NK-92 treated with Interleukin-12 subunit alpha and Interleukin-12 subunit beta, amount 100 ng/mL, for 24 hours (cell line): Measurements from ENCODE around the gene NTRK3.

Experiments
- DNase-seq: peaks from one replicate; lab custom pipeline; 2025; lab: John Stamatoyannopoulos, UW

Gene NTRK3

GRCh38 chr15:87981969-87982368 lies 274.6 kb downstream of the NTRK3 start:
- no peak for DNase-seq

GRCh38 chr15:87977907-87978306 lies 278.6 kb downstream of the NTRK3 start:
- no peak for DNase-seq

DNA sequence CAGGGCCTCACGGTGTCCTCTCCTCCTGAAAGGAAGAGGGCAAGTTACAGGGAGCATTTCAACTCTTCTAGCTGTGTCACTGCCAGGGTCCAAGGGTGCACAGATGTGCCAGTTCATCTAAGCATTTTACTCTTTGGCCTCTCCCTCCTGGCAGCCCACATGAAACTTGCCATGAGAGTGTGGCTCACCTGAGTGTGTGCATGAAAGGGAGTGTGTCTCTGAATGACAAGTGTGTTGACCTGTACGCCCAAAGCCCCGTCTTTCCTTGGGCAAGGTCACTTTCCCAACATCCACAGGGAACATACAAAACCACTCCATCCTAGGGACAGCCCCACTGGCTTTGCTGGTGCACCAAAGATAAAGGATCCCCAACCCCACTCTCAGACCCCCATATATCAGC lies 280.0 kb downstream of the NTRK3 start:
- DNase-seq: no peak

DNA sequence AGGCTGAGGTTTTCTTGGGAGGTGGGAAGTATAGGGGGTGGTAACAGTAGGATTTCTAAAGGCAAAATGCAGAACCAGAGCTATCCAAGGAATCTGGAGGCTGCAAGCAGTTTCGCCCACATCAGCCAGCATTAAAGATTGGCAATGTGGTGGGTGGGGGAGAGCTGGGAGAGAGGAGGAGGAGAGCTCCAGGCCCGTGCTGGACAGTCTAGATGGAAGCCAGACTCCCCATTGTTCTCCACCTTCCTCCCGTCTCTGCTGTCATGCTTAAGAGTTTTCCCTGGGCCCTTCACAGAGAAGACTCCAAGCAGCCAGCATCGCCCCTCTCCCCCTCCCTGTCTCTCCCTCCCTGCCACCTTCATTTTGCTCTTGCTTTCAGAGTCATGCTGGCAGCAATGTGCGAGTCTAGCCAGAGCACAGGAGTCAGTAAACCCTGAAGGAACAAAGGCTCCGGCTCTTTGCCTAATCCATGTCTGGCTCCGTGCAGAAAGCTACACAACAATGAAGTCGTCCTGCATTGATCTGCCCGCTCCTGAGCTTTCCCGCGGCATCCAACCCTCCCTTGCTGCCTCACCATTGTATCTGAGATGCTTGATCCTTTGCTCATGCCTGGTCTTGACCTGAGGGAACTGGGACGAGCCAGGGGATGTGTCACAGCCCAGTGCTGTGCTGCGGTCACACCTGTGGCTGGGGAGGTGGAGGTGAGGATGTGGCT lies 282.9 kb downstream of the NTRK3 start:
- DNase-seq: no peak

DNA sequence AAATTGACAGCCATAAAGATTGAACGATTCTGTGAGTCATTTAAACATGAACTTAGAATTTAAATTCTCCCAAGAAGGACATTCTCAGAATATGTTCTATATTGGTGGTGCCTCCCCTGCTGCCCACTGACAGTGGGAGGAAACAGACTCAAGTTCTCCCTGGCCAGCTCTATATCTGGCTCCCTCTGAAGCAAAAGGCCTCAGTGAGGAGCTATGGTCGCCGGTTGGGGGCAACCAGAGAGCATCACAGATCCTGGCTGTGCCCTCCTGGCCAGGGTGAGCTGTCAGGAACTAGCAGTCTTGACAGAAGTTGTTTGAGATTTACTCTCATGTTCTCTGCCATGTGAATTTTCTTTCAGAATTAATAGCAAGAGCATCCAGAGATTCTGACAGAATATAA lies 285.5 kb downstream of the NTRK3 start:
- DNase-seq: no peak

GRCh38 chr15:87967951-87968350 lies 288.6 kb downstream of the NTRK3 start:
- no peak for DNase-seq

GRCh38 chr15:87965304-87965703 lies 291.2 kb downstream of the NTRK3 start:
- DNase-seq: no peak

- DNase-seq: no peak
Measured at GRCh38 chr15:87962428-87962827, 294.1 kb downstream of the NTRK3 start.

DNA sequence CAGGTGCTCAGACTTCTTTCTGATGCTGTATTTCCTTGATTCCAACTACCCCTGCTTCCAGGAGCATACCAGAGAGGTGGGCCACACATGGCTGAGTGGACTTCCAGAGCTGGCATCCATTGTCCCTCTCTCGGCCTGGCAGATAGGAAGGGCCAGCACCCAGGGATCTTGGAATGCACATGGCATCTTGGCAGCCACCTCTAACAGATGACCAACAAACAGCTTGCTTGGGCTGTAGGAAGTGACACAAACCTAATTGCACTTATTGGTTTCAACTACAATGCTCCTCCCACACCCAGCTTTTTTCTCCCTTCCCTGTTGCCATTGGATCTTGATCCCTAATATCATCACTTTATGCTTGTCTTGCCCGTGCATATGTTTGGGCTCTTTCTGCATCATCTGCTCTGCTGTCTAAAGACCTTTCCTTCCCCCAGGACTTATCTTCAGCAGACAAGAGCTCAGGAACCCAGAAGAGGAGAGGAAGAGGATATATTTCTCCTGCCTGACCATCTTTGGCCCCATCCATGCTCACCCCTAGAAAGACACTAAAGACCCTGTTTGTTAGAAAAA lies 294.6 kb downstream of the NTRK3 start:
- DNase-seq: no peak

DNA sequence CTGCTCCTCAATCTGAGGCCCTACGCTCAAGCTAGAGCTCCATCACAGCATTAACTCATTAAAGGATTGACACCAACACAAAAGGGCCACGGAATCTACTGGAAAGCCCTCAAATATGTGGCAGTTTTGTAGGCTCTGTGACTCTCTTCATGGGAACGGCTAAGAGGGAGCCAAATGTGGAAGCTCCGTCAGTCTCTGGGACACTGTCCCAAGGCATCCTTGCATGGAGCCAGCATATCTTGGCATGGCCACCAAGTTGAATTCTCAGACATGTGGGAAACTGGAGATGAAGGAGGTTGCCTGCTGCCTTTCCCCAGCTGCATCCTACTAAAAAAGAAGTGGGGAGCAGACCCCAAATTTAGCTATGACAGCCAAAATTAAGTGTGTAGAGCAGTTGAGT lies 296.9 kb downstream of the NTRK3 start:
- no peak for DNase-seq

DNA sequence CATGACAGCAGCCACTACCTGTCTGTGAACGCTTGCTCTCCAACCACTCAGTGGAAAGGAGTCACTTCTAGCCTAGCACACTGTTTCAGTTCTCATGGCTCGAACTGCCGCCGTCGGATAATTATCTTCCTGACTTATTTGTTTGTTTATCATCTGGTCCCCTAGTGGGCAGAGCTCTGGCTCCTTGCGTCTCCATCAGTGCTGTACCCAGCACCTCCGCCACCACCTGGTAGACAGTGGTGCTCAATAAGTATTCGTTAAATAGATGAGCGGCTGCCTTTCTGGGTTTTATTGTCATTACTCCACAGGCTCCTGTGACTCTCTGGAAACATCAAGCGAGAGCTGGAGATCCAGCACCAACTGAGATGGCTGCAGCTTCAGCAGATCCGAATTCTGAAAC lies 297.5 kb downstream of the NTRK3 start:
- DNase-seq: no peak

DNA sequence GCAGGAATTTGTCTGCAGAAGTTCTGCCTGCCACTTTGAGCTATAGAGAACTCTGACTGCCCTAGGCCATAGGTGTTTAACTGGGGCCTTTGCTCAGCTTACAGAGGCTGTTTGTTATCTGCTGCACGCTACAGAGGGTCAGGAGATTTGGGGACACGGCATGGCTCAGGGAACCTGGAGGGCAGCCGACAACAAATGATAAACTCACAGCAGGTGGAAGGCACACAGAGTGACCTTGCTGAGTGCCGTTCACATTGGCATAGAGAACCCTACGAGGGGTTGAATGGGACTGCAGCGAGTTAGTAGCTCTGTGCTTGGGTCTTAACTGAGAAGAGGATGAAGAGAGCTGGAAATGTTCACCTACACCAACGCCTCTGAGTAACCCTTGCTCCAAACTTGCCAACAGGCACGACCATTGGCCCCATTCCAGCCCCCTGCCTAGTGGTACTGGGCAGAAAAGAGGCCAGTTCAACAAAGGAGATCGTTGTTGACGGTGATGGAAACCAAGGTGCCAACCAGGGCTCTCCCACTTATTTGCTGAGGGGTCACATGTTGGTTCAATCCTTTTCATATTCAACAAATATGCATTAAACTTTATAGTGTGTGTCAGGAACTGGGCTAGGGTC lies 301.1 kb downstream of the NTRK3 start:
- no peak for DNase-seq

DNA sequence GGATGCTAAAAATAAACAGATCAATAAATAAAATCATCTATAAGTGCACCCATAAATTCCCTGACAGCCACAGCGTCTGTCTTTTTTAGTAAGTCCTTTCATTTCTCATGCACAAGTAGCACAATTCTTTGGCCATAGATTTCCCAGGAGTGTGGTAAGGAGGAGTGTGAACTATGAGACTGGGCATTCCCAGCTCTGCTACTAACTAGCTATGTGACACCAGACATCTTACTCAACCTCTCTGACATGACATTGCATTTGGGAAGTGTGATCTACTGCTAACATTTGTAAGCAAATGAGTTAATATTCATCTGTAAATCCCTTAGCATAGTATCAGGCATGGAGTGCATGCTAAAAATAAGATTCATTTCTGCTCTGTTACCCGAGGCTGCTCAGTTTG lies 301.7 kb downstream of the NTRK3 start:
- no peak for DNase-seq

DNA sequence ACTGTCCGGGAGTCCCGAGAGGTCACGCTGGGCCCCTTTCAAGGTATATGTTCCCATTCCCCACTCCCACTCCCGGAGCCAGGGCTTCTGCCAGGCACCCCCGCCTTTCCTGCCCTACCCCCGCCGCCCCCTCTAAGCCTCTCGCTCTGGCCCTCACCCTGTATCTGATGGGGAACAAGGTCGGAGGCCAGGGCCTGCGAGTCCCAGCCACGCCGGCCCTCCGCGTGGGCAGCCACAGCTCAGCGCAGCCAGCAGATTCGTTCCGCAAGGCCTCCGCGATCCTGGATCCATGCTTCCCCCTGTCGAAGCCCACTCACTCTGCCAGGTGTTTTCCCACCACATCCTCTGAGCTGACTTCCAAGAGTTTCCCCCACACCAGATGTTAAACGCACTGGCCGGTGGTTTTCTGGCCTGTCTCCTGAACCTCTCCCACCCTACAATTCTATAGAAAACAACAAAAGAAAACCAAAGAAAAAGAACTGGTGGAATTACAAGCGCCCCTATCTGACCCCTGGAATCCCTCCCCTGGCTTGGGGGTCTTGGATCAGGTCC lies 303.7 kb downstream of the NTRK3 start:
- DNase-seq: no peak

GRCh38 chr15:87949575-87950223 lies 306.8 kb downstream of the NTRK3 start:
- DNase-seq: no peak

DNA sequence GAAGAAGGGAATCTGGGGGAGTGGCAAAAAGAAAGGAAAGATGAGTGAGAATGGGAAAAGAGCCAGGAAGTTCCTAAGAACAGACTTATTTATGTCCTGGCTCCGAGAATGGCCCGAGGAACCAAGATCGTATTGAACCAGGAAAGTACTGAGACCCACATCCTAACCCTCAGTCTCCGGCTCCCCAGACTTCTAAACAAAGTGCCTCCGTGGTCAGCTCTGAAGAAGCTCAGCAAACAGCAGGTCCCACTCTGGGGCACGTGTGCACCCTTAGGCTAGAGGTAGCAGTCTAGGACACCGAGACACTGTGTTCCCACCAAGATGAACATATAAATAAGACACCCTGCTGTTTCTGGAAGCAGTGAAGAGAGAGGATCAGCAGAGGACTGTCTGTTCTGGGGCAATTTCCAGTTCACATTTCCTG lies 307.4 kb downstream of the NTRK3 start:
- DNase-seq: no peak

GRCh38 chr15:87947560-87947959 lies 309.0 kb downstream of the NTRK3 start:
- no peak for DNase-seq

DNA sequence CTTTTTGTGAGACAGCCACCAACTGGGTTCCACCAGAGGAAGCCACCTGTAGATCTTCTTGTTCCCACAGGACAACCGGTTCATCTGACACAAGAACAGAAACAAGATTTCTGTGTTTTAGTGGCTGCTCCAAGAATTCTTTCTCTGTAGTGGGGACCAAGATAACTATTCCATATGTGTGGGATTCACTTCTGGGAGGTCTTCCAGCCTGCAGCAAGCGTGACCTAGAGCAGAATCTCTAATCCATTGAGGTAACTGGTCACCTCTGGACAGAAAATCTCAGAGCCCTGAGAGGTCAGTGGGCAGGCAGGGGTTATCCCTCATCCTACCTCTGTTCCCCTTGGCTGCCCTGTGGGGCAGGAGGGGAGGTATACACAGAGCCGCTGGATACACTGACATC lies 311.3 kb downstream of the NTRK3 start:
- no peak for DNase-seq

DNA sequence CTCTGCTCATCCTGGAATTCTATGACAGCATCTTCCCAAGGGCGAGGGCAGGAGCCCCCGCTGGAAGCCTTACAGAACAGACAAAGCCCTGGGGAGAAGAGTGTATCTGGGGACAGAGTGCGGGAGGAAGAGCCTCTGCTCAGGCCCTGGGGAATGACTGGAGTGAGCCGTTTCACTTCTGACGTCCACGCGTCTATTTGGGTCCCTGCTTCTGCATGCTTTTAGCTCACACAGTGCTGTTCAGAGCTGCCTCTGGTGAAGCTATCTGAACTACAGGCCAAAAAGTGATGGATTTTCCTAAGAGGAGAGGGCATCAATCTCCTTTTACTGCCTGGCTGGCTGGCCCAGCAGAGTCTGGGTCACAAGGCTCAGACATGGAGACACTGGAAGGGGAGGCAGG lies 311.8 kb downstream of the NTRK3 start:
- no peak for DNase-seq

DNA sequence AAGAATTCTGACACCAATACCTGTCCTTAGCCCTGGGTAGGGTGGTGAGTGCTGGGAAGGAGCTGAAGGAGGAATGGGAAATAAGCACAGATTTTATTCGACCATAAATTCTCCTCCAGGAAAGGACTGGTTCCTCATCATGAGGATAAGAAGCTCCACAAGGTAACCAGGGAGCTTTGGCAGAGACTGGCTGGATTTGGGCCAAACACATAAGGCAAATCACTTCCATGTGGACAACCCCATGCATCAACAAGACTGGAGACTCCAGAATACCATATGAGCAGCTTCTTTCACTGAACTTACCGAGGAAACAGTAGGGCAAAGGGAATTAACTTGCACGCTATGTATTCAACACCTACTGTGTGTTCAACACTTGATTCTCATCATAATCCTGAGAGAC lies 312.5 kb downstream of the NTRK3 start:
- DNase-seq: no peak

- DNase-seq: no peak
Measured at GRCh38 chr15:87943626-87944025, 312.9 kb downstream of the NTRK3 start.

- no peak for DNase-seq
Measured at GRCh38 chr15:87942316-87942715, 314.2 kb downstream of the NTRK3 start.

GRCh38 chr15:87941606-87942005 lies 314.9 kb downstream of the NTRK3 start:
- no peak for DNase-seq
